NT2/D1 (cell line): ENCODE data around the gene MRPL11.
"Not testable (repeated sequence)": the region's sequence is repeated elsewhere in the genome, so short reads cannot be mapped to it uniquely, and the experiment has no call there.

Experiments
- DNase-seq: peaks from one replicate; pipeline ENCODE4 v3.0.0-alpha.2; 2011; ENCODE audit warnings: low read depth, low spot score
- H3K27me3 ChIP-seq: 2 replicates; pipeline ENCODE4 v1.6.0; 2011; ENCODE audit warnings: mild to moderate bottlenecking; ENCODE audit not compliant: insufficient read length, insufficient read depth
- H3K36me3 ChIP-seq: 2 replicates; pipeline ENCODE4 v1.6.1; 2011; ENCODE audit warnings: mild to moderate bottlenecking, low read length, mixed read lengths; ENCODE audit not compliant: insufficient read depth, insufficient read length
- H3K4me1 ChIP-seq: 2 replicates; pipeline ENCODE4 v1.5.1; 2011; ENCODE audit not compliant: insufficient read depth, insufficient read length
- H3K4me3 ChIP-seq: 2 replicates; pipeline ENCODE4 v1.5.1; 2011; ENCODE audit warnings: low read depth; ENCODE audit not compliant: insufficient read length
- H3K9ac ChIP-seq: 2 replicates; pipeline ENCODE4 v1.6.0; 2011; ENCODE audit warnings: low read depth; ENCODE audit not compliant: insufficient read length
- H3K9me3 ChIP-seq: 2 replicates; pipeline ENCODE4 v1.5.1; 2011; ENCODE audit warnings: mild to moderate bottlenecking, low read length; ENCODE audit not compliant: insufficient read depth
- SUZ12 ChIP-seq: IDR thresholded peaks from 2 replicates; pipeline ENCODE4 v1.6.1; 2011; ENCODE audit not compliant: insufficient read length, insufficient read depth; ENCODE audit errors: extremely low read depth
- YY1 ChIP-seq: IDR thresholded peaks from 2 replicates; pipeline ENCODE4 v1.6.1; 2011; ENCODE audit not compliant: insufficient read length, insufficient read depth
- ZNF274 ChIP-seq: IDR thresholded peaks from 2 replicates; pipeline ENCODE4 v1.6.1; 2011; ENCODE audit warnings: mild to moderate bottlenecking, low read depth, low read length

The MRPL11 gene

DNA sequence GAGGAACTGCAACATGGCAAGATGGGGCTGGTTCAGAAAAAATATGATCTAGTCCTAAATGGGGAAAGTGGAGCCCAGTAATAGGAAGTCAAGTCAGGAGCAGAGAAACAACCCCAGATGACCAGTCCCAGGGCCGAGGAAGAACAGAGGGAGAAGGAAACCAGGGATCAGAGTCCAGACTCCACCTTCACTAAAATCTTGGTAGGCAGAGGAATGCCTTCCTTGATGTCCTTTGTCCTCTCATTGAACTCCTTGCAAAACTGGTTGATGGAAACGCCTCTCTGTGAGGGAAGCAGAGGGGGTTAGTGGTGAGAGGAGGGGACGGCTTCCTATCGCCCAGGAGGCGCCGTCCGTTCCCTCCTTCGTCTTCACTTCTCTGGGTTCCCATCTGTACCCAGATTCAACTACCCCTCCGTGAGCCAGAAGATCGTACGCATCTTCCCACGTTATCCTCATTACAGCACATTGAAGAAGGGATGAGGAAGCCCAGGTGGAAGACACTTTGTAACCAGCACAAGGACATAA lies 607 bp downstream of the MRPL11 start:
- peak overlapping the region; percentile 93 for H3K9ac ChIP-seq
- TF ChIP-seq ZNF274 (no peak), YY1 (no peak), SUZ12 (no peak)
- no peak for DNase-seq

DNA sequence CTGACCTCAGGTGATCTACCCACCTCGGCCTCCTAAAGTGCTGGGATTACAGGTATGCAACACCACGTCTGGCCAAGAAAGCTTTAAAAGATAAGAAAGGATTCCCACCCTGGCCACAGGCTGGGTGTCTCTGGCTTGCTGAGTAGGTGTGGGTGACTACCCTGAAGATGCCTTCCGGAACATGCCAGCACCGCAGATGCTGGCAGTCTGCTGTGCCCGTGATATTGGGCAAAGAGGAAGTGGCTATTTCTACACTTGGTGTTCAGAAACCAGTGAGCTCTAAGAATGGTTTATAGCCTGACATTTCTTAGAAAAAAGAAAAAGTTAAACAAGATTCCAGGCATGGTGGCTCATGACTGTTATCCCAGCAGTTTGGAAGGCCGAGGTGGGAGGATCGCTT lies 6.1 kb downstream of the MRPL11 start:
- no peak for TF ChIP-seq ZNF274
- H3K4me1 ChIP-seq, result peaks cover 5% of the 10 kb centered on the region
- H3K9me3 ChIP-seq, result no peaks in the 10 kb centered on the region
- no peak overlapping the region for H3K4me3 ChIP-seq
- DNase-seq, result no peak
- no peak overlapping the region for H3K9ac ChIP-seq
- H3K27me3 ChIP-seq, result no peaks in the 10 kb centered on the region
- H3K36me3 ChIP-seq, result peaks cover 44% of the 10 kb centered on the region

More for the DNA sequence above, 607 bp downstream of the MRPL11 start:
- peak overlapping the region; percentile 94 for H3K4me3 ChIP-seq
- peaks cover 32% of the 10 kb centered on the region for H3K36me3 ChIP-seq
- H3K27me3 ChIP-seq, result no peaks in the 10 kb centered on the region
- H3K4me1 ChIP-seq, result peaks cover 3% of the 10 kb centered on the region
- peaks cover 9% of the 10 kb centered on the region; the same call in 1 of the 2 replicates for H3K9me3 ChIP-seq

DNA sequence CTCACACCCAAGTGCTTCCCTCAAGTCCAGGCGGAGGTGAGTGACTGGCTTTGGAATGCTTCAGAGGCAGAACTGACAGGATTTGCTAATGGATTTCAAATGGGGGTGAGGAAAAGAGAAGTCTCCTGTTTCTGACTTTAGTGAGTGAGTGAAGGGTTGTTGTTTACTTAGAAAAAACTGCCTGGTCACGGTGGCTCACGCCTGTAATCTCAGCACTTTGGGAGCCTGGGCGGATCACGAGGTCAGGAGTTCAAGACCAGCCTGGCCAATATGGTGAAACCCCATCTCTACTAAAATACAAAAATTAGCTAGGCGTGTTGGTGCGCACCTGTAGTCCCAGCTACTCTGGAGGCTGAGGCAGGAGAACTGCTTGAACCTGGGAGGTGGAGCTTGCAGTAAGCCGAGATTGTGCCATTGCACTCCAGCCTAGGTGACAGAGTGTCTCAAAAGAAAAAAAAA lies 6.7 kb downstream of the MRPL11 start:
- H3K27me3 ChIP-seq, H3K9me3 ChIP-seq, DNase-seq, H3K9ac ChIP-seq, H3K4me1 ChIP-seq, H3K4me3 ChIP-seq: not testable (repeated sequence)
- peaks cover 39% of the 10 kb centered on the region for H3K36me3 ChIP-seq

DNA sequence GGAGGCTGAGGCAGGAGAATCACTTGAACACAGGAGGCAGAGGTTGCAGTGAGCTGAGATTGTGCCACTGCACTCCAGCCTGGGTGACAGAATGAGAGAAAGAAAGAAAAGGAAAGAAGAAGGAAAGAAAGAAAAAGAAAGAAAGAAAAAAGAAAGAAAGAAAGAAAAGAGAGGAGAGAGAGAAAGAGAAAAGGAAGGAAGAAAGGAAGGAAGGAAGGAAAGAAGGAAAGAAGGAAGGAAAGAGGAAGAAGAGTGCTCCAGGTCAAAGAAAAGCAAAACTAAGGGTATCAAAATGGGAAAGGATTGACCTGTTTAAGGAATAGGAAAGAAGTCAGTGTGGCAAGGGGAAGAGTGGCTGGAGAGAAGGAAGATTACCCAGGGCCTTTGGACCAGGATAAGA lies 7.4 kb downstream of the MRPL11 start:
- not testable (repeated sequence) for H3K4me3 ChIP-seq, H3K4me1 ChIP-seq, H3K9me3 ChIP-seq, DNase-seq, H3K9ac ChIP-seq, H3K27me3 ChIP-seq
- H3K36me3 ChIP-seq, result peaks cover 39% of the 10 kb centered on the region

DNA sequence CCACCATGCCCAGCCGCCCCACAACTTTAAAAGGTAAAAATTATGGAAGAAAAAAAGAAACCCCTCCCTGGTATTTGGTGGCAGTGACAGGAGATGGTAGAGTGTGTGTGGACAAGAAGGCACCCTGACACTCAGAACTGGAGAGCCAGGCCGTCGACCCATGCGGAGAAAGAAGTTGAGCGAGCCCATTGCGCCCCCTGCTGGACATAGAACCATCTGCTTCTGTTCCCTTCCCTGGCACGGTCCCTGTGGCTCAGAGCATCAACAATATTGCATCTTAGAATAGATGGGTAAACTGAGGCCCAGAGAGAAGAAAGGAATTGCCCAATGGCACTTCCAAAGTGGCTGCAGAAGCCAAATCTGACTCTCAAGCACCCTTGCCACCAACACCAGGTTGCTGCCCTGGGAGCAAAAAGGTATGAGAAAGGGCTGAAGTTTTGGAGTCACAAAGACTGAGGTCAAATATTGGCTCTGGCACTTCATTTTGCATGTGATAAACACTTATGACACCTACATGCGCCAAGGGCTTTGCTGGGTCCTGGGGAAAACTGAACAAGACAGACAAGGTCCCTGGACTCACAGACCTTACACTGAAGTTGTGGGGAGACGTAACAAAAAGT lies 8.6 kb downstream of the MRPL11 start:
- DNase-seq, result peak; percentile 82
- TF ChIP-seq ZNF274 (no peak), SUZ12 (no peak), YY1 (no peak)
- Histone ChIP-seq H3K9ac (no peak overlapping the region), H3K9me3 (no peaks in the 10 kb centered on the region), H3K4me1 (peaks cover 2% of the 10 kb centered on the region), H3K27me3 (no peaks in the 10 kb centered on the region), H3K4me3 (no peak overlapping the region), H3K36me3 (peaks cover 36% of the 10 kb centered on the region)

DNA sequence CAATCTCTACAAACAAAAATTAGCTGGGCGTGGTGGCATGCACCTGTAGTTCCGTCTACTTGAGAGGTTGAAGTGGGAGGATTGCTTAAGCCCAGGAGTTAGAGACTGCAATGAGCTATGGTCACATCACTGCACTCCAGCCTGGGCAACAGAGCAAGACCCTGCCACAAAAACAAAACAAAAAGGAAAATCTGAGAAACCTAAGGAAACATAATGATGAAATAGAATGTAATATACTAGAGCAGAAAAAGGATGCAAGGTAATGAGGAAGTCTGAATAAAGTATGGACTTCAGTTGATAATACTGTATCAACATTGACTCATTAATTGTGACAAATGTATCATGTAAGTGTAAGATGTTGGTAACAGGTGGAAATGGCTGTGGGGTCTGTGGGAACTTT lies 9.7 kb downstream of the MRPL11 start:
- DNase-seq, result no peak
- peaks cover 2% of the 10 kb centered on the region for H3K4me1 ChIP-seq
- no peaks in the 10 kb centered on the region for H3K27me3 ChIP-seq
- no peak overlapping the region for H3K9ac ChIP-seq
- no peaks in the 10 kb centered on the region for H3K9me3 ChIP-seq
- peaks cover 43% of the 10 kb centered on the region for H3K36me3 ChIP-seq
- TF ChIP-seq SUZ12 (no peak), YY1 (no peak), ZNF274 (no peak)
- H3K4me3 ChIP-seq, result no peak overlapping the region

DNA sequence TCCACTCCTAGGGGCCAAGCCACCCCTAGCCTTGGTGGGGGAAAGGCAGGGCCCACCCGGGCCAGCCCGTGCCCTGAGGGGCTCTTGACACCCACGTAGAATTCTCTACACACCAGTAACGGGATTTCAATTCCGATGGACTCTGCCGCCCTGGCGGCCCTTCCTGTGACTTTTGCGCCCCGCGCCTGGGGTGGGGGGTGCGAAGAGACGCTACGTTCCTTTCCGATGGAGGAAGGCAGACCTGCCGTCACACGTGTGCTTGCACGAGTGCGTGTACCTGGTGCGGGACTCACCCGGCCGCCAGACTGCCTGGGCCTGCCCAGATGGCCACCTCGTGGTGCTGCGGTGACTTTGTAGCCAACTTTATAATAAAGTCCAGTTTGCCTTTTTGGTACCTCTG lies 12.3 kb downstream of the MRPL11 start:
- H3K4me3 ChIP-seq, result no peak overlapping the region
- H3K27me3 ChIP-seq, result peaks cover 3% of the 10 kb centered on the region
- no peaks in the 10 kb centered on the region for H3K4me1 ChIP-seq
- H3K9me3 ChIP-seq, result no peaks in the 10 kb centered on the region
- TF ChIP-seq YY1, result no peak
- TF ChIP-seq ZNF274, result no peak
- TF ChIP-seq SUZ12, result no peak
- no peak for DNase-seq
- H3K9ac ChIP-seq, result no peak overlapping the region
- H3K36me3 ChIP-seq, result peaks cover 48% of the 10 kb centered on the region

DNA sequence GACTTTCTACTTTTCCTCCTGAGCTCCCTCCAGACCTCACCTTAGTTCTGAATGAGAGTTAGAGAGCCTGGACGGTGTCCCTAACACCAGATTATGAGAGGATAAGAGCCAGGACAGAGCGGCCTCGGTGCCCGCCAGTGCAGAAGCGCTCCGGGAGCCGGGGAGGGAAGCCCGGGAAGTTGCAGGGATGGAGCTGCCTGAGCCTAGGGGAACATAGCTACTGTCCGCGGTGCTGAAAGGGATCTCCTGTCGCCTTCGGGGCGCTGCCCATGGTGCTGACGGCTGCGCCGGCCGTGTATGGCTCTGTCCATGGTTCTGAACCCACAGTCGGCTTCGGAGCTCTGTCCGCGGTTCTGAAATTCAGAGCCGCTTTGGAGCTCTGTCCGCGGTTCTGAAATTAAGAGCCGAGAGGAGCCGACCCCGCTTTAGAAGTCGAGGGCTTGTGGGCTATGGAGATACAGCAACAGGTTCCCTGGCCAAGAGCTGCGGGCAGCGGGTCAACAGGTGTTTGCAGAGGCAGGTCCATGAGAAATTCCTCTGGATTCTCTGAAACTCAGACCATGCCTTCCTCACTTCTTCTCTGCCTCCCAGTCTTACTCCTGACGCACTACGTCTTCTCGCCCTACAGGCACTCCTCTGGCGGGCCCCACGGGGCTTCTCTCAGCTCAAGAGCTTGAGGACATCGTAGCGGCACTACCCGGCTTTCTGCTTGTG lies 17.0 kb downstream of the MRPL11 start:
- Histone ChIP-seq H3K27me3 (peaks cover 32% of the 10 kb centered on the region), H3K4me1 (peaks cover 14% of the 10 kb centered on the region), H3K36me3 (peaks cover 40% of the 10 kb centered on the region), H3K9ac (no peak overlapping the region), H3K4me3 (no peak overlapping the region), H3K9me3 (no peaks in the 10 kb centered on the region)
- TF ChIP-seq SUZ12 (peak; percentile 96), ZNF274 (no peak), YY1 (no peak)
- DNase-seq, result peak; percentile 88
